ENCODE measurements around the gene WDR59.

Gene WDR59

DNA sequence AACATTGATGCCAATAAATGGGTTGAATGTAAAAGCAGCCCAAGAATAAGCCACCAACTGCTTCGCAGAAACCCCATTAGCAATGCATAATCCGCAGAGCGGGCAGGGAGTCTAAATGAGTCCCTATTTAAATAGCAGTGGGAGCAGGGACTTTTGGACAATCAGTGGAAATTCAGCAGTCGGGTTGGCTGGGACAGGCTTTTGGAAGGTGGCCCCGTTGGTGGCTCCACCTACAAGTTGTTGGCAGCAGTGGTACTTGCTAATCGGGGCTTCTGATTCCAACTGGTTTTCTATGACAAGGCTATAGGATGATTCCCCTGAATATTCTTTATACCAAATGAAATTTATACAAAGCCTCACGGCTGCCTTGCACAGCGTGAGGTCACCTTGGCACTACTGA is 86.3 kb downstream of the WDR59 start:
- H3K4me1 ChIP-seq (ENCODE audit: low read length): no peaks in the 10 kb centered on the region
- H3F3A ChIP-seq (ENCODE audit: insufficient read depth, low read length): no peaks in the 10 kb centered on the region
- no peaks in the 10 kb centered on the region for H3K79me2 ChIP-seq (ENCODE audit: low read length)
- H3K4me2 ChIP-seq (ENCODE audit: low read depth, low read length): no peak overlapping the region
- H3K9ac ChIP-seq (ENCODE audit: low read length): no peak overlapping the region
- H3K9me3 ChIP-seq (replicated peaks; ENCODE audit: insufficient read depth, low read length): no peaks in the 10 kb centered on the region
- no peak for DNase-seq
- no peaks in the 10 kb centered on the region for H3K36me3 ChIP-seq (replicated peaks; ENCODE audit: insufficient read depth, low read length)
- TF ChIP-seq, protein P1, sequence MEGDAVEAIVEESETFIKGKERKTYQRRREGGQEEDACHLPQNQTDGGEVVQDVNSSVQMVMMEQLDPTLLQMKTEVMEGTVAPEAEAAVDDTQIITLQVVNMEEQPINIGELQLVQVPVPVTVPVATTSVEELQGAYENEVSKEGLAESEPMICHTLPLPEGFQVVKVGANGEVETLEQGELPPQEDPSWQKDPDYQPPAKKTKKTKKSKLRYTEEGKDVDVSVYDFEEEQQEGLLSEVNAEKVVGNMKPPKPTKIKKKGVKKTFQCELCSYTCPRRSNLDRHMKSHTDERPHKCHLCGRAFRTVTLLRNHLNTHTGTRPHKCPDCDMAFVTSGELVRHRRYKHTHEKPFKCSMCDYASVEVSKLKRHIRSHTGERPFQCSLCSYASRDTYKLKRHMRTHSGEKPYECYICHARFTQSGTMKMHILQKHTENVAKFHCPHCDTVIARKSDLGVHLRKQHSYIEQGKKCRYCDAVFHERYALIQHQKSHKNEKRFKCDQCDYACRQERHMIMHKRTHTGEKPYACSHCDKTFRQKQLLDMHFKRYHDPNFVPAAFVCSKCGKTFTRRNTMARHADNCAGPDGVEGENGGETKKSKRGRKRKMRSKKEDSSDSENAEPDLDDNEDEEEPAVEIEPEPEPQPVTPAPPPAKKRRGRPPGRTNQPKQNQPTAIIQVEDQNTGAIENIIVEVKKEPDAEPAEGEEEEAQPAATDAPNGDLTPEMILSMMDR (IDR thresholded peaks at IDR 0.05; ENCODE audit: low read length): no peak
- TF ChIP-seq EZH2 (optimal IDR thresholded peaks at IDR 0.05; ENCODE audit: low read depth, low read length) (no peak), EZH2phosphoT487 (IDR thresholded peaks at IDR 0.05; ENCODE audit: low read length) (no peak)
- H3K4me3 ChIP-seq (ENCODE audit: low read length): no peak overlapping the region
- H3K27ac ChIP-seq (ENCODE audit: low read length): no peak overlapping the region
- no peaks in the 10 kb centered on the region for H4K20me1 ChIP-seq (ENCODE audit: insufficient read depth, low read length)
- no peaks in the 10 kb centered on the region for H3K27me3 ChIP-seq (replicated peaks; ENCODE audit: insufficient read depth, low read length)
- no peaks in the 10 kb centered on the region for H3K9me2 ChIP-seq (replicated peaks; ENCODE audit: insufficient read depth, low read length)
- H2AFZ ChIP-seq (ENCODE audit: low read length): no peak overlapping the region

DNA sequence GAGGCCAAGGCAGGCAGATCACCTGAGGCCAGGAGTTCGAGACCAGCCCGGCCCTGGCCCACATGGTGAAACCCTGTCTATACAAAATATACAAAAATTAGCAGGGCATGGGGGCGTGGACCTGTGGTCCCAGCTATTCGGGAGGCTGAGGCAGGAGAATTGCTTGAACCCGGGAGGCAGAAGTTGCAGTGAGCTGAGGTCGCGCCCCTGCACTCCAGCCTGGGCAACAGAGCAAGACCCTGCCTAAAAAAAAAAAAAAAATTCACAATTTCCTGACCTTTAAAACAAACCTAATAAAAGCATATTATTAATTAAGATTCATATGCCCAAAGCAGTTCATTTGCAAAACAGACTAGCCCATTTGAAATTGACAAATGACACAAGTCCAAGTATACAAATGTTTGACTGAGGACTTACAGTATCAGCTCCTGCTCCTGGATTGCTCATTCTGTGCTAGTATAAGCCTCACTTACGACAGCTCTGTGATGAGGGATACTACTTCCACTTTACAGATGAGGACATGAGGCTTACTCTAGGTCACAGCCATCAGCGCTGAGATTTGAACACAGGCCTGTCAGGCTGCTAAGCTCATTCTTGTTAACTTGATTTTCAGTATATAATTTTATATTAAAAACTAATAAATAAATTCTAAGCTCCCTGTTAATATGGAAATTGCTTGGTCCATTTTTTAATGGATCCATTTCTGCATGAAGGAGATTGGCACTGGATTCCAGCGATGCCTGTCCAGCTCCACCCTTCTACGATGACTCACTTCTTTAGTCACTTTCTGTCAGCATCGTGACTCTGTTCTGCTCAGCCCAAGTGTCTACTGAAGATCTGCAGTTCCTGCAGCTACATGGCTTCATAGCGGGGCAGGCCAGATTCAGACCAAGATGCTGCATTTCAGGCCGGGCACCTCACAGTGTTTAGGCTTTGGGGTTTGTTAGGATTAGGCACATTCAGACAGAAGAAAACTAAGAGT is 88.2 kb downstream of the WDR59 start:
- H3K36me3 ChIP-seq (replicated peaks; ENCODE audit: insufficient read depth, low read length): no peaks in the 10 kb centered on the region
- H3K4me3 ChIP-seq (ENCODE audit: low read length): no peak overlapping the region
- H3K4me2 ChIP-seq (ENCODE audit: low read depth, low read length): no peak overlapping the region
- no peaks in the 10 kb centered on the region for H3K9me3 ChIP-seq (replicated peaks; ENCODE audit: insufficient read depth, low read length)
- TF ChIP-seq EZH2phosphoT487 (IDR thresholded peaks at IDR 0.05; ENCODE audit: low read length) (no peak), EZH2 (optimal IDR thresholded peaks at IDR 0.05; ENCODE audit: low read depth, low read length) (no peak)
- TF ChIP-seq, protein P1 (IDR thresholded peaks at IDR 0.05; ENCODE audit: low read length): no peak
- no peak for DNase-seq
- H3K27me3 ChIP-seq (replicated peaks; ENCODE audit: insufficient read depth, low read length): no peaks in the 10 kb centered on the region
- no peaks in the 10 kb centered on the region for H4K20me1 ChIP-seq (ENCODE audit: insufficient read depth, low read length)
- H3K4me1 ChIP-seq (ENCODE audit: low read length): no peaks in the 10 kb centered on the region
- no peaks in the 10 kb centered on the region for H3K79me2 ChIP-seq (ENCODE audit: low read length)
- H3K9ac ChIP-seq (ENCODE audit: low read length): no peak overlapping the region
- no peak overlapping the region for H3K27ac ChIP-seq (ENCODE audit: low read length)
- no peaks in the 10 kb centered on the region for H3F3A ChIP-seq (ENCODE audit: insufficient read depth, low read length)
- H3K9me2 ChIP-seq (replicated peaks; ENCODE audit: insufficient read depth, low read length): no peaks in the 10 kb centered on the region
- H2AFZ ChIP-seq (ENCODE audit: low read length): no peak overlapping the region

DNA sequence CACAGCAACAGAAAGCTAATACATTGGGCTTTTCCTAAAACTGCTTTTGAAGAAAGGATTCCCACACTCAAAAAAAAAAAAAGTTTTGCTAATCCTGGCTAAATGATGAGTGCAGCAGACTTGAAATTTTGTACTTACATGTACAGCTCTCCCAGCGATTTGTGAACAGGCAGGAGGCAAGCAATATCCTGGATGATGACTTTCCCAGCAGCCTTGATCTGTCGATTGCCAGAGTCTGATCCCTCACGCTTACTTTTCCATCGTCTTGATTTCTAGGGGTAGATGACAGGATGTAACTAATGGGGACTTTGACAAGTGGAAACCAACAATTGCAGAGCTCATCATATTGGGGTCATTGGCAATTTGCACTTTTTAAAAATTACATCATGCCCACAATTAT is 91.4 kb downstream of the WDR59 start:
- Histone ChIP-seq H3F3A (ENCODE audit: insufficient read depth, low read length) (no peaks in the 10 kb centered on the region), H4K20me1 (ENCODE audit: insufficient read depth, low read length) (no peaks in the 10 kb centered on the region), H3K9me2 (replicated peaks; ENCODE audit: insufficient read depth, low read length) (no peaks in the 10 kb centered on the region), H2AFZ (ENCODE audit: low read length) (no peak overlapping the region), H3K36me3 (replicated peaks; ENCODE audit: insufficient read depth, low read length) (no peaks in the 10 kb centered on the region), H3K4me1 (ENCODE audit: low read length) (no peaks in the 10 kb centered on the region), H3K79me2 (ENCODE audit: low read length) (no peaks in the 10 kb centered on the region), H3K4me2 (ENCODE audit: low read depth, low read length) (no peak overlapping the region), H3K9ac (ENCODE audit: low read length) (no peak overlapping the region), H3K4me3 (ENCODE audit: low read length) (no peak overlapping the region), H3K27ac (ENCODE audit: low read length) (no peak overlapping the region), H3K9me3 (replicated peaks; ENCODE audit: insufficient read depth, low read length) (no peaks in the 10 kb centered on the region), H3K27me3 (replicated peaks; ENCODE audit: insufficient read depth, low read length) (no peaks in the 10 kb centered on the region)
- TF ChIP-seq EZH2phosphoT487 (IDR thresholded peaks at IDR 0.05; ENCODE audit: low read length) (no peak), EZH2 (optimal IDR thresholded peaks at IDR 0.05; ENCODE audit: low read depth, low read length) (no peak)
- TF ChIP-seq, protein P1 (IDR thresholded peaks at IDR 0.05; ENCODE audit: low read length): no peak
- DNase-seq: no peak
